Measurements from ENCODE around the gene WDR70.
"Not testable (repeated sequence)": the region's sequence is repeated elsewhere in the genome, so short reads cannot be mapped to it uniquely, and the experiment has no call there.

Gene WDR70

DNA sequence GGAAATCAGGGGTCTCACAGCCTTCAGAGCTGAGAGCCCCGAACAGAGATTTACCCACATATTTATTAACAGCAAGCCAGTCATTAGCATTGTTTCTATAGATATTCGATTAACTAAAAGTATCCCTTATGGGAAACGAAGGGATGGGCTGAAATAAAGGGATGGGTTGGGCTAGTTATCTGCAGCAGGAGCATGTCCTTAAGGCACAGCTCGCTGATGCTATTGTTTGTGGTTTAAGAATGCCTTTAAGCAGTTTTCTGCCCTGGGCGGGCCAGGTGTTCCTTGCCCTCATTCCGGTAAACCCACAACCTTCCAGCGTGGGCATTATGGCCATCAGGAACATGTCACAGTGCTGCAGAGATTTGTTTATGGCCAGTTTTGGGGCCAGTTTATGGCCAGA is 74.1 kb downstream of the WDR70 start:
- DNase-seq (ENCODE audit: low read depth, low spot score), result not testable (repeated sequence)

DNA sequence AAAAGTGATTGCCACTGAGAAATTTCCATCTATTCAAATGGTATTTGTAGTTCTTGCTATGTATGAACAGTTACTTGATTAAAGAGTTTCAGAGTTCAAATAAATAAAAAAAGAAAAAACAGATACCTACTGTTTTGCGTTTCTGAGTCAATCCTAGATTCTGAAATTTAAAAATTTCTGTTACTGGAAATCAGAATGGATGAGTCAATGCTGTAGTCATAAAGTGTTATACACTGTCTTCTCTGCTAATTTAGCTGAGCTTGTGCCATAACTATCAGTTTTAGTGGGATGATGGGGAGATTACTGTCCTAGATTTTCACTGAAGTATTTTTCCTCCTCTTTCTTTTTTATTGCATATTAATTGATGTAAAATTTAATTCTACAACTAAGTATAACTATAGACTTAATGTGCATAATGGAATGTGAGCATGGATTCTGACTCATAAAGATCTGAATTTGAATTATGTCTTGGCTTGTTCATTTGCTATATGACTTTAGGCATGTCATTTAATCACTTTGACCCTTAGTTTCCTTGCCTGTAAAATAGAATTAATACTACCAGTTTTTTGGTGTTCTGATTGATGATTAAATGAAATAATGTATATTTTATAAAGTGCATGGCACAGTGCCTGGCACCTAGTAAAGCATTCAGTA is 75.4 kb downstream of the WDR70 start:
- not testable (repeated sequence) for DNase-seq (ENCODE audit: low read depth, low spot score)

DNA sequence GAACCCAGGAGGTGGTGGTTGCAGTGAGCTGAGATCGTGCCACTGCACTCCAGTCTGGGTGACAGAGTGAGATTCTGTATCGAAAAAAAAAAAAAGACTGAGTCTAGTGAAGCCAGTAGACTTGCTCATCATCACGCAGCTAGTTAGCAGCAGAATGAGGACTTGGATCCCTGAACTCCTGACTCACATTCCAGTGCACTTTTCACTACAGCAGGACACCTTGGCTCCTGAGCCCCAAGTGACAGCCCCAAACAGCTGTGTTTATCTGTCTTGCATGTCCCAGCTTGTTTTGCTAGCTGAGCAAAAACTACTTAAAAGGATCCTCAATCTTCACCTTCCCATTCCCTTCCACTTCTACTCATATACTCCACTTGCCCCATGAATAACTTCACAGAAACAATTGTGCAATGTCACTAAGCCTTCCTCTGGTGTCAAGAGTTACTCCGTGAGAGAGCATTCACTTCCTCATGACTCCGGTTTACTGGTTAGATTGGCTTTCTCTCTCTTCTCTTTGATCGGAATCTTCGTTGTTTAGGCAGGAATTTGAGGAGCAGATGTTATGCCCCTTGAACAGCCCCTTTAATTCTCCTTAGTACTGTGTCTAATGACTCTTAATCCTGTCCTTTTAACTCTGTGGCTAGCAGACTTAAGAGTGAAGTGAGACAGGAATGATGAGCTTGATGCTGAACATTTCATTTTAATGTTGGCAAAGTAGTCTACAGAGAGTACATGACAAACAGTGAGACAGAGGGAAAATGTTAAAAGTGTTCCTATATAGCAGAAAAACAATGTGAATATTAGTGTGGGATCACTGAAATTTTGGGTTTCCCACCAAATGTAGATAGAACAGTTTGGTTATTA is 84.3 kb downstream of the WDR70 start:
- DNase-seq (ENCODE audit: low read depth, low spot score), result not testable (repeated sequence)

DNA sequence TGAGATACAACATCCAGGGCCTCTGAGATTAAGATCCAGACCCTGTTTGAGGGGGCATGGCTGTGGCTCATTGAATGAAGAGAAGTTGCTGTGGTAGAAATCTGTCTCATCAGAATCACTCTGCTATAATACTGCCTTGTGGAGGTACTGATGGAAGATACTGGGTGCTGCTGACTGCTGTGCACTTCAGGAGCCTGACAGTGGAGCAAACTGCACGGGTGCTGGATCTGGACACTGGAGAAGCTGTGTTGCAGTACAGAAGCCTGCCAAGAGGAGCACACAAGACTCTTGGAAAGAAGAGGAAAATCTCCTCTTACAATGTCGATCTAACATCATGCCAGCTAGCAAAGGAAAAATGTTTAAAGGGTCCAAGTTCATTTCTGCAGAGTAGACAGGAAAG is 85.5 kb downstream of the WDR70 start:
- not testable (repeated sequence) for DNase-seq (ENCODE audit: low read depth, low spot score)

DNA sequence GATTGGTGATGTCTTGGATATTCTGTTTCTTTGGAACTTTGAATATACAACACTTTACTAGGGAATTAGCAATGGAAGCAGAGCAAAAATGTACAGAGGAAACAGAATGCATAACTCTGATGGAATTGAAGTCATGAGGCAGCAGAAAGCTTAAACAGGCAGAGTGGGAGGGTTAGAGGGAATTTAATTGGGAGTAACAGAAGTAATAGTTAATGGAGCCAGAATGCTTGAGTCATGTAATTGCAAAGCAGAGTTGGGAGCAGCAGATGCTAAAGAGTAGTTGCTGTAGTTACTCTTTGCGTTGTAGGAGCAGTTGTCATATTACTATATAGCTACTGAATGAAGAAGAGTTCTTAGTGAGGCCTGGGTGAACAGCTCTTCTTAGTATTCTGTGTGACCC is 90.3 kb downstream of the WDR70 start:
- not testable (repeated sequence) for DNase-seq (ENCODE audit: low read depth, low spot score)

DNA sequence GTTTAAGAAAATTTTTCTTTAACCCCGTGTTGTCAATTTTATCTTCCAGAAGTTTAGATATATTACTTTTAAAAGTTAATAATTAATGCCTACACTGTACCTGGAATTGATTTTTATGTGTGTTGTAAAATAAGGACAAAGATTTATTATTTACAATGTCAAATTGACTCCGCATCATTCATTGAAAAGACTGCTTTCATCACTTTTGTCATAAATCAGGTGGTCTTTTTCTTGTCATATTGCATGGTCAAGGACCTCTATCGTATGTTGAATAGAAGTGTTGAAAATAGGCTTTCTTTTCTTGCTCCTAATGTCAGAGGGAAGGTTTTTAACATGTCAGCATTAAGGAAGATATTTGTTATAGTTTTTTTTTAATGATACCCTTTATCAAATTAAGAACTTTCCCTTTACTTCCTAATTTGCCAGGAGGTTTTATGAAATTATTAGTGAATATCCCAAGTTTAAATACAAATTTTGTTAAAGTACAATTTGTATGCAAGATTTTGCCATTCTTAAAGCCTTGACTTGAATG is 92.6 kb downstream of the WDR70 start:
- DNase-seq (ENCODE audit: low read depth, low spot score), result no peak

DNA sequence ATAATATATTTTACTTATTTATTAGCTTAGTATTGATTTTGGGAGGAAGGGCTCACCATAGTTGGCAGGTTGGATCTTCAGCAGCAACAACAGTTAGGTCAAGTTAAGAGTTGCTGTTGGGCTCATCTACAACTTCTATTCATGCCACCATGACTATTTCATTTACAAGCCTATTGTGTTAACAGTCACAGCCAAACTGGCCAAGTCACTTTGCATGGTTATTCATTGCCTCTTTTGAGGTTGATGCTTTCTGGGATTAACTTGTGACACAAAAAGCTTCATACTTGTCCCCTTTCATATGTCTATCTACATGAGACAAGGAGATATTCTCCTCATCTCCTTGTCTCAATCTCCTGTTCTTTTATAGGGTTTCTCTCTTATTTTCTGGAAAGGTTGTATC is 98.3 kb downstream of the WDR70 start:
- no peak for DNase-seq (ENCODE audit: low read depth, low spot score)

DNA sequence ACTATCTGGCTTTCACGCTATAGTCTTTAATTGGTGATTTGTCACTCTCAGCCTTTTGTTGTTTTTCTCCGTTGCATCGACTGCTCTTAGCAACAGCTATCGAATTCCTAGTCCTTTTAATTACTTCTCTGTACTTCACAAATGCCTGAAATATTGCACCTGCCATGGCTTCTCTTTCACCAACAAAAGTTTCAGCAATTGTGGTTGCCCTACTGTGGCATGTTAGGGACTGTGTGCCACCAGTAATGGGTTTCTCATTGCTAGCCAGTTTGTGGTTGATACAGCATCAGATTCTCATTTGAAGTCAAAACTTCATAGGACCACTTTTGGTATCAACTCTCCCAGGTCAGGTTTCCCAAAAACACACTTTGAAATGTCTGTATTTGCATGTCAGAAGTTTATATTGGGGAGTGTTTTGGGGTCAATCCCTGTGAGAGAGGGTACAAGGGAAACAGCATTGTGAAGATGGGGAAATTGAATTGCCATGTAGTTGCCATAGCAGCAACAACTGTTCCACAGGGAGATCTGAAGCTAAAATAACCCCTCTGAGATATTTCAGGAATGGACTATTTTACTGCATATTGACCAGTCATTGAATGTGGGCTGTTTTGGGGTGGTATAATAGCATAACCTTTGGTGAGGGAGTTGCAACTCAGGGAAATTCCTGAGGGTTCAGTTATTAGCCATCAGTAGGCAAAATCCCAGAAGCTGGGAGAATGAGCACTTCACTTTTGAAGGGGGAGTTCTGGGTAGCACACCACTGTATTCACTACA is 99.2 kb downstream of the WDR70 start:
- DNase-seq (ENCODE audit: low read depth, low spot score), result no peak

DNA sequence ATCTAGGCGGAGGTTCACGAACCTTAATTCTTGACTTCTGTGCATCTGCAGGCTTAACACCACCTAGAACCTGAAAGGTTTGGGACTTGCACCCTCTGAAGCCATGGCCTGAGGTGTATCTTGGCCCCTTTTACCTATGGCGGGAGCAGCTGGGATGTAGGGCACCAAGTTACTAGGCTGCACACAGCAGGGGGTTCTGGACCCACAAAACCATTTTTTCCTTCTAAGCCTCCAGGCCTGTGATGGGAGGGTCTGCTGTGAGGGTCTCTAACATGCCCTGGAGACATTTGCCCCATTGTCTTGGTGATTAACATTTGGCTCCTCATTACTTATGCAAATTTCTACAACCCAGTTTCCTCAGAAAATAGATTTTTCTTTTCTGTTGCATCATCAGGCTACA is 102.3 kb downstream of the WDR70 start:
- not testable (repeated sequence) for DNase-seq (ENCODE audit: low read depth, low spot score)

DNA sequence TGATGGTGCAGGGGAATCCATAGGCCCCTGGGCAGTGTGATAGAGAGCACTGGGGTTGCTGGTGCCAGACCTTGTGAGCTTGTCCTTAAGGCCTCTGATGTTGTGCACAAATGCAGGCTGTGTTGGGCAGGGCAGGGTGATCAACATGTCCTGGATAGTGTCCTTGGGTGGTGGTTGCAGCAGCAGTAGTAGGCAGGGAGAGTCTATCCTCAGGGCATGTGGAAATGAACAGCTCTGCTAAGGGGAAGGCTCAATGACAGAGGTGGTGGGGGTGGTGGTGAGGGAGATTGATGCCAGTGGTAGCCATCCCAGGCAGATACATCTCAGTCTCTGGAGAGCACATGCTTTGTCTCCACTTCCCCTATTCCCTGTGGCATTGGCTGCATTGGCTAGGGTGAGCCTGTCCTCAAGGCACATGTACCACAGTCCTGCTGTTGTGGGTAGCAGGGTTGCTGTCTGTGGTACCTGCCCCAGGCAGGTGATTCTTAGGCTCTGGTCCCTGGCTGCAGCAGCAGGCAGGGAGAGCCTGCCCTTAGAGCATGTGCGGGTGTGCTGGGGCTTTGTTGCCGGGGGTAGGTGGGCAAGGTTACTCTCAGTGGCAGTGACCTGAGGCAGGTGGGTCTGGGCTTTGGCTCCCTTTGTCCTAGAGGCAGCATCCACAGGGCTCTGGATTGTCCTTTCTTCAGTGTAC is 111.1 kb downstream of the WDR70 start:
- no peak for DNase-seq (ENCODE audit: low read depth, low spot score)

DNA sequence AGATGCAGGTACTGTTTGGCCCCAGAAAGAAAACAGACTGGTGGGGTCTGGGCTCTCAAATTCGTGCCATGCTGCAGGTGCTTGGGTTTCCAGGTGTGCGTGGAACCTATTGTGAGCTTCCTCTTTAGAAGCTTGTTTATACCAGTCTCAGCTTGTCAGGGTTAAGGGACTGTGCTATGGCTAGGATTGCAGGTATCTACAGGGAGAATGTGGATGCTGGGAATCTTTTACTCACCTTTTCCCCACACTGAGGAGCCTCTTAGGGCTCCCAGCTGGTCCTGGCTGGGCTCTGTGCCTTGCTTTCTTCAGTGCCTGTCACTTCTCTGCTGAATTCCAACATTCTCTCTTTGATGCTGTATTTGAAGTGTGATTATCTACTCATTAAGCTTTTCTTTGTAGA is 111.8 kb downstream of the WDR70 start:
- DNase-seq (ENCODE audit: low read depth, low spot score), result no peak

DNA sequence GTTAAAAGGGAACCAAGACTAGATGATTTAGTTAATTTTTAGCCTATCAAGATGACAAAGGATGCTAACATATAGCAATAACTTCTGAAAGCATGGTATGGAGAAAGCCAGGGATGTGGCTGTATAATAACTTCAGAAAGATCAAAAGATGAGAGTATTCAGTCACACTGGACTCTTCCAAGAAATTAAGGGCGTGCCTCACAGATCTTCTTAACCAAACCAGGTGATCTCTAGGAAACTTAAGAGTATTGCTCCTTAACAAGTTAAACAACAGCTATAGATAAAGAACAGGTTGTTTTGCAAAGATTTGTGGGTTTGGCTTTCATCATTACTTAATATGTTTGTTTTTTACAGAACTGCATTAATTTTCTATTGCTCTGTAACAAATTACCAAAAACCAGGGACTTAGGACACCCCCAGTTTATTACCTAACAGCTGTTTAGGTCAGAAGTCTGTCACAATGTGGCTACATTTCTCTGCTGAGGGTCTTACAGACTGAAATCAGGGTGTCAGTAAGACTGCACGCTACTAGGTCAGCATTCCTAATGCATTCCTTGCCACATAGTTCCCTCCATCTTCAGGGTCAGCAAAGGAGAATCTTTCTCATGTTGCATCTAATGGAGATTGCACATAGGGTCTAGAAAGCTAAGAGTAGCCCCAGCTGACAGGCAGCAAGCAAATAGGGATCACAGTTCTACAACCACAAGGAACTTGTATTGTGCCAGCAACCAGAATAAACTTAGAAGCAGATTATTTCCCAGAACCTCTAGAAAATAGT is 113.8 kb downstream of the WDR70 start:
- DNase-seq (ENCODE audit: low read depth, low spot score), result no peak

DNA sequence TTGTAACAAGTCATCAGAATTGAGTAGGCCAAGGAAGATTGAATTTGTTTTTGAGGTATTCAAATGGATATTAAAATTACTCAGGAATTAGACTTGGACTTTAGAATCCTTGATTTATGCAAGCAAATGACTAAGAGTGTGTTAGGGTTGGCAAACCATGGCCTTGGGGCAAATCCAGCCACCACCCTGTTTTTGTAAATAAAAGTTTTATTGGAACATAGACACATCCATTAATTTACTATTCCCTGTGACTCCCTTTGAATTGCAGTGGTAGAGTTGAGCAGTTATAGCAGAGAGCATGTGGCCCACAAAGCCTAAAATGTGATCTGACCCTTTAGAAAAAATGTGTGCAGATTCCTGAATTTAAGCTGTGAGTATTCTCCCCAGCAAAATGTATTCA is 115.6 kb downstream of the WDR70 start:
- DNase-seq (ENCODE audit: low read depth, low spot score), result no peak

DNA sequence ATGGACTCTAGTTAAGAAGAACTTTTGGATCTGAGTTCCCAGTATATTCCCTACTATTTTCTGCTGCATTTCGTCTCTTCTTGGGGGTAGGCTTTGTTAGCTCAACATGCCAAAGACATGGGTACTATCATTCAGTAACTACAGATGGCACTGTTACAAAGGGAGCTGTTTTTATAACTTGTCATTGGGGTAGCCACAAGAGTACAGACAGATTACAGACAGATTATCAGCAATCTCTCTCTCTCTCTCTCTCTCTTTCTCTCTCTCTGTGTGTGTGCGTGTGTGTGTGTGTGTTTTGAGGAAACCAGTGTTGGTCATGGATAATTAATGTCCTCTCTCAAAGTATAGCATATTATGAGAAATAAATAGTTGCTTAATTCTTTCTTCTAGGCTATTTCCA is 116.1 kb downstream of the WDR70 start:
- DNase-seq (ENCODE audit: low read depth, low spot score), result no peak

DNA sequence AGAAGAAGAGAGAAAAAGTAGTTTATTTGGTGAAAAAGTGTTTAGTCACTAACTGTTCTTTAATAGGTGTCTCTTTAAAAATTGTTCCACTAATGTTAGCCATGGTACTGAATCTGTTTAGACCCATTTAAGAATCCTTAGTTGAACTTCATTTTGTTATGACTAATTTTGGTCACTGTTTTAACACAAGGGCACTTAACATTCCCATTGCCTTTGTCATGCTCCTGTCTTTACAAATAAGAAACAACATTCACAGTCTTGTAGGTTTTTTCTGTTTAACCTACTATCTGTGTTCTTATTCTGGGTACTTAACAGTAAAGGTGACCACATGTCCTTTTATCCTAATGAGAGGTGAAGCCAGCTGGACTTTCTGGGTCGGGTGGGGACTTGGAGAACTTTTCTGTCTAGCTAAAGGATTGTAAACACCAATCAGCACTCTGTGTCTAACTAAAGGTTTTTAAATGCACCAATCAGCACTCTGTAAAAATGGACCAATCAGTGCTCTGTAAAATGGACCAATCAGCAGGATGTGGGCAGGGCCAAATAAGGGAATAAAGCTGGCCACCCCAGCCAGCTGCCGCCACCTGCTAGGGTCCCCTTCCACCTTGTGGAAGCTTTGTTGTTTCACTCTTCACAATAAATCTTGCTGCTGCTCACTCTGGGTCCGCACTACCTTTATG is 116.7 kb downstream of the WDR70 start:
- DNase-seq (ENCODE audit: low read depth, low spot score), result no peak

DNA sequence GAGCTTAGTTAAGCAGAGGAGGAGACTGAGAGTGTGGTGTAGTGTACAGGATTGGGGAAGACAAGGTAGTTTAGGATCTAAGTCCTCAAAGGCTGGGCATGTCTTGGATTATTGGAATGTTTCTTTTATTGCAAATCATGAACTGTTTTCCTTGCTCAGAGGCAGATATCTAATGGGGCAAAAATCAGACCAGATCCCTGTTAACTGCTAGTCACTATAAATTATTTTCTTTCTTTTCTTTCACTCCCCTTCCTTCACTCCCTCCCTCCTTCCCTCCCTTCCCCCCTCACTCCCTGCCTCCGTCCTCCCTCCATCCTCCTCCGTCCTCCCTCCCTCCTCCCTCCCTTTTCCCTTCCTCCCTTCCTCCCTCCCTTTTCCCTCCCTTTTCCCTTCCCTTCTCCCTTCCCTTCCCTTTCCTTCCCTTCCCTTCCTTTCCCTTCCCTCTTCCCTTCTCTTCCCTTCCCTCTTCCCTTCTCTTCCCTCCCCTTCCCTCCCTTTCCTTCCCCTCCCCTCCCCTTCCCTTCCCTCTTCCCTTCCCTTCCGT is 117.9 kb downstream of the WDR70 start:
- no peak for DNase-seq (ENCODE audit: low read depth, low spot score)

DNA sequence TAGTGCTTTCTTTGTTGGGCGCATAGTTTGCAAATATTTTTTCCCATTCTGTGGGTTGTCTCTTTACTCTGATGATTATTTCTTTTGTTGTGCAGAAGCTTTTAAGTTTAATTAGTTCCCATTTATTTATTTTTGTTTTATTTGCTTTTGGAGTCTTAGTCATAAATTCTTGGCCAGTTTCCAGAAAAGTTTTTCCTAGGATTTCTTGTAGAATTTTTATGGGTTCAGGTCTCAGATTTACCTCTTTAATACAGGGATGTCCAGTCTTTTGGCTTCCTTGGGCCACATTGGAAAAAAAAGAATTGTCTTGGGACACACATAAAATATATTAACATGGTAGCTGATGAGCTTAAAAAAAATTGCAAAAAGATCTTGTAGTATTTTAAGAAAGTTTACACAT is 122.0 kb downstream of the WDR70 start:
- no peak for DNase-seq (ENCODE audit: low read depth, low spot score)

DNA sequence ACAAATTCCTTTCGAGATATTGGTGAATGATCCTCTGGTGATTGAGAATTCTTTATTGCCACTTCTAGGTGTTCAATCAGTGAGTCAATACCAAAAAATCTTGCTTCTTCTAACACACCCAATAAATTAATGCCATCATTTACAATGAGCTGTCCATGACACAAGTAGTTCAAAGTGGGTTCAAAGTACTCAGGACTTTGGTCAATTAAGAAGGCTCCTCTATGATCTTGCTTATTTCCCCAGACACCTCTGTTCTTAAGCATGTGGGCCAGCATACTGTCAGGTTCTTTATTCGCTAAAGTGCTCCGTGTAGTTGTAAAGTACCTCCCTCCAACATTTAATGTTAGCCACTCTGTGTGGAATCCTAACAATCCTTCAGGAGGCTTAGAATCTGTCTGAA is 127.1 kb downstream of the WDR70 start:
- no peak for DNase-seq (ENCODE audit: low read depth, low spot score)

DNA sequence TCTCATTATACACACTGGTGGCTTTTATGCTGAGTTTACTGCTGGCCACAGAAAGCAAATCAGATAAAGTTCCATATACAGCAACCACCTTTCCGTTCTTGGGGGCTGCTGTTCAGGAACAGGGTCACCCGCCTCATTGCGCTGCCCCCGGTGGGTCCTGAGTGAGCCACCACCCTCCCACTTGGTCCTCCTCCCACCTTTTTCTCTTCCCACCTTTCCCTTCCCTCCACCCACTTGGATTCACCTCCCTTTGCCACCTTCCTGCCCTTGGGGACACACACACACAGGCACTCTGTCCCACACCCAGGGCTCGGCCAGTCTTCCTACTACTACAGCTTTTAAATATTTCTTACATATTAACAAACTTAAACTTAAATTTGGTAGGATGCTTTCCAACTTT is 127.6 kb downstream of the WDR70 start:
- DNase-seq (ENCODE audit: low read depth, low spot score), result no peak

DNA sequence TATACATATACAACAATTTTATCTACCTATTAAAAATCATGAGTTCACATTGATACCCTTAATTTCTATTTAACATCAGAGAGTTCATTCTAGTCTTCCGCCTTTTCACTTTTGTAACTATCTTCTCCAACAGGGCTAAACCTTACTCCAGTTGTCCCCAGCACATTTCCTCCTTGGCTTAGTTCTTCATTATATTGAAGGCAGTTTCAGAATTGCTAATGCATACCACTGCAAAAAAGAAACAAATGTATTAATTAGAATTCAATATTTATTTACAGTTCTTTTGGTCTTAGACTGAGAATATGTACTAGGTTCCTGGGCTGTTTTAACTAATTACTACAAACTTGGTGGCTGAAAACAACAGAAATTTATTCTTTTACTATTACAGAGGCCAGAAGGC is 132.5 kb downstream of the WDR70 start:
- no peak for DNase-seq (ENCODE audit: low read depth, low spot score)
